Sigmoid colon (tissue), 4 donors: ENCODE data around the gene MLPH.

Experiments
- CTCF ChIP-seq, 4 experiments: fragments of 450-650 bp in 3 of 4; fragments of 200-600 bp in 1 of 4; IDR thresholded peaks; one replicate each; pipeline ENCODE4 v1.5.1; 2016 to 2019; ENCODE audit warnings: antibody characterized with exemption in 4 of 4, mild to moderate bottlenecking in 3 of 4, moderate library complexity in 2 of 4
- EP300 ChIP-seq, 4 donors: sonication (generic); formaldehyde crosslinking; IDR thresholded peaks; one replicate each; pipeline ENCODE4 v1.6.1; 2017; ENCODE audit warnings: antibody characterized with exemption in 4 of 4
- POLR2AphosphoS5 ChIP-seq, 4 donors: sonication (generic); formaldehyde crosslinking; IDR thresholded peaks; one replicate each; pipeline ENCODE4 v1.6.1; 2017; ENCODE audit warnings: antibody characterized with exemption in 4 of 4

- TF ChIP-seq CTCF (IDR thresholded peaks at IDR 0.05) = no peak
- no peak for TF ChIP-seq POLR2AphosphoS5 (IDR thresholded peaks at IDR 0.05)
- TF ChIP-seq EP300 (IDR thresholded peaks at IDR 0.05) = no peak
These were observed 81.1 kb downstream of the MLPH start for GRCh38 chr2:237568121-237568660.
